HEK293 (cell line): Measurements from ENCODE around the gene COBL.

Source experiments
- CTCF ChIA-PET: fragments of 350-600 bp; formaldehyde crosslinking; extraction: SDS; loops from one replicate; lab custom pipeline; 2021; ENCODE audit warnings: antibody characterized with exemption; lab: Yijun Ruan, JAX
- POLR2A ChIA-PET: fragments of 300-600 bp; formaldehyde crosslinking; extraction: SDS; loops from one replicate; lab custom pipeline; 2020; ENCODE audit warnings: antibody characterized with exemption, inconsistent platforms; lab: Yijun Ruan, JAX
- H3K27ac ChIP-seq: fragments of 200-500 bp; sonication (Bioruptor generic); 2 replicates; pipeline ENCODE4 v1.5.1; 2014; ENCODE audit warnings: low read depth, low read length, control low read depth, inconsistent platforms; ENCODE audit errors: extremely low read depth
- H3K36me3 ChIP-seq, 2 experiments: fragments of 200-500 bp in 1 of 2; sonication (Bioruptor generic) in 1 of 2; 1 replicate in 1 of 2; 2 replicates in 1 of 2; pipeline ENCODE4 v1.5.1; 2014 to 2017; ENCODE audit warnings: inconsistent platforms in 2 of 2, low read length in 2 of 2; ENCODE audit not compliant: control insufficient read depth in 2 of 2, insufficient read depth in 1 of 2
- H3K4me1 ChIP-seq: fragments of 200-500 bp; sonication (Bioruptor generic); 2 replicates; pipeline ENCODE4 v1.5.1; 2014; ENCODE audit warnings: mild to moderate bottlenecking, low read length, inconsistent platforms; ENCODE audit not compliant: control insufficient read depth, insufficient read depth
- H3K4me3 ChIP-seq: 2 replicates; pipeline ENCODE4 v1.5.1; 2011; ENCODE audit warnings: low read depth, mild to moderate bottlenecking, control low read depth, low read length, moderate library complexity
- H3K9me3 ChIP-seq: fragments of 200-500 bp; sonication (Bioruptor generic); 2 replicates; pipeline ENCODE4 v1.5.1; 2014; ENCODE audit warnings: low read depth, low read length, inconsistent platforms; ENCODE audit not compliant: control insufficient read depth, insufficient read depth
- EGR2 ChIP-seq: fragments of 450-650 bp; formaldehyde crosslinking; IDR thresholded peaks from 2 replicates; pipeline ENCODE4 v1.5.1; 2016; ENCODE audit warnings: low read depth, missing biosample characterization, missing genetic modification characterization
- GLI2 ChIP-seq: fragments of 450-650 bp; formaldehyde crosslinking; IDR thresholded peaks from 2 replicates; pipeline ENCODE4; 2017; ENCODE audit warnings: missing biosample characterization, missing genetic modification characterization, low read depth, borderline replicate concordance
- HOXC10 ChIP-seq: sonication (generic); formaldehyde crosslinking; IDR thresholded peaks from 2 replicates; pipeline ENCODE4 v1.8.1; 2023; ENCODE audit warnings: mild to moderate bottlenecking, missing genetic modification reagents
- IKZF3 ChIP-seq: fragments of 450-650 bp; IDR thresholded peaks from 2 replicates; pipeline ENCODE4 v1.5.0; 2018; ENCODE audit warnings: missing biosample characterization, mild to moderate bottlenecking, missing genetic modification characterization, moderate library complexity
- KLF7 ChIP-seq: fragments of 450-650 bp; formaldehyde crosslinking; IDR thresholded peaks from 2 replicates; pipeline ENCODE4 v1.5.1; 2016; ENCODE audit warnings: missing biosample characterization, missing genetic modification characterization, borderline replicate concordance
- PRDM1 ChIP-seq: fragments of 450-650 bp; formaldehyde crosslinking; IDR thresholded peaks from 2 replicates; pipeline ENCODE4; 2016; ENCODE audit warnings: missing biosample characterization, missing genetic modification characterization
- ZFP37 ChIP-seq: fragments of 450-650 bp; formaldehyde crosslinking; IDR thresholded peaks from 2 replicates; pipeline ENCODE4 v1.5.1; 2016; ENCODE audit warnings: missing biosample characterization, missing genetic modification characterization
- ZNF112 ChIP-seq: fragments of 450-650 bp; formaldehyde crosslinking; IDR thresholded peaks from 2 replicates; pipeline ENCODE4 v1.5.0; 2017; ENCODE audit warnings: missing biosample characterization, missing genetic modification characterization
- ZNF114 ChIP-seq: fragments of 450-650 bp; formaldehyde crosslinking; IDR thresholded peaks from 2 replicates; pipeline ENCODE4 v1.5.0; 2017; ENCODE audit warnings: missing biosample characterization, missing genetic modification characterization
- ZNF140 ChIP-seq: fragments of 450-650 bp; formaldehyde crosslinking; IDR thresholded peaks from 2 replicates; pipeline ENCODE4 v1.5.1; 2016; ENCODE audit warnings: missing biosample characterization, missing genetic modification characterization
- ZNF16 ChIP-seq: fragments of 450-650 bp; formaldehyde crosslinking; IDR thresholded peaks from 2 replicates; pipeline ENCODE4 v1.5.1; 2016; ENCODE audit warnings: low read depth, missing biosample characterization, missing genetic modification characterization
- ZNF23 ChIP-seq: fragments of 450-650 bp; formaldehyde crosslinking; IDR thresholded peaks from 2 replicates; pipeline ENCODE4 v1.5.1; 2016; ENCODE audit warnings: missing biosample characterization, missing genetic modification characterization, borderline replicate concordance
- ZNF311 ChIP-seq: fragments of 450-650 bp; formaldehyde crosslinking; IDR thresholded peaks from 2 replicates; pipeline ENCODE4 v1.5.1; 2017; ENCODE audit warnings: missing biosample characterization, missing genetic modification characterization, borderline replicate concordance
- ZNF324 ChIP-seq: fragments of 450-650 bp; formaldehyde crosslinking; IDR thresholded peaks from 2 replicates; pipeline ENCODE4 v1.5.1; 2016; ENCODE audit warnings: missing biosample characterization, missing genetic modification characterization
- ZNF530 ChIP-seq: fragments of 450-650 bp; formaldehyde crosslinking; IDR thresholded peaks from 2 replicates; pipeline ENCODE4 v1.5.1; 2016; ENCODE audit warnings: low read depth, missing biosample characterization, missing genetic modification characterization
- ZNF571 ChIP-seq: fragments of 450-650 bp; formaldehyde crosslinking; IDR thresholded peaks from 2 replicates; pipeline ENCODE4 v1.5.0; 2017; ENCODE audit warnings: missing biosample characterization, missing genetic modification characterization
- ZNF707 ChIP-seq: fragments of 450-650 bp; formaldehyde crosslinking; IDR thresholded peaks from 2 replicates; pipeline ENCODE4 v1.5.1; 2016; ENCODE audit warnings: missing biosample characterization, missing genetic modification characterization
- ZNF785 ChIP-seq: fragments of 450-650 bp; formaldehyde crosslinking; IDR thresholded peaks from 2 replicates; pipeline ENCODE4 v1.5.1; 2016; ENCODE audit warnings: missing biosample characterization, missing genetic modification characterization
- ZSCAN23 ChIP-seq: fragments of 450-650 bp; formaldehyde crosslinking; IDR thresholded peaks from 2 replicates; pipeline ENCODE4 v1.5.1; 2016; ENCODE audit warnings: missing biosample characterization, missing genetic modification characterization
- TF ChIP-seq, protein P1 (sequence below): fragments of 450-650 bp; formaldehyde crosslinking; IDR thresholded peaks from 2 replicates; pipeline ENCODE4 v1.5.1; 2016; ENCODE audit warnings: missing biosample characterization, missing genetic modification characterization
- TF ChIP-seq, protein P2 (sequence below): fragments of 450-650 bp; formaldehyde crosslinking; IDR thresholded peaks from 2 replicates; pipeline ENCODE4 v1.5.1; 2016; ENCODE audit warnings: missing biosample characterization, missing genetic modification characterization
- TF ChIP-seq, protein P3 (sequence below): fragments of 450-650 bp; IDR thresholded peaks from 2 replicates; pipeline ENCODE4 v1.5.1; 2018; ENCODE audit warnings: missing biosample characterization, mild to moderate bottlenecking, missing genetic modification characterization
- TF ChIP-seq, protein P4 (sequence below): IDR thresholded peaks from 2 replicates; pipeline ENCODE4 v1.6.1; 2011; ENCODE audit warnings: mild to moderate bottlenecking, low read depth, low read length, borderline replicate concordance
- TF ChIP-seq, protein P5 (sequence below): fragments of 450-650 bp; formaldehyde crosslinking; IDR thresholded peaks from 2 replicates; pipeline ENCODE4 v1.5.1; 2016; ENCODE audit warnings: missing biosample characterization, missing genetic modification characterization
- TF ChIP-seq, protein P6 (sequence below): fragments of 450-650 bp; formaldehyde crosslinking; IDR thresholded peaks from 2 replicates; pipeline ENCODE4 v1.5.1; 2016; ENCODE audit warnings: missing biosample characterization, missing genetic modification characterization

The COBL gene

DNA sequence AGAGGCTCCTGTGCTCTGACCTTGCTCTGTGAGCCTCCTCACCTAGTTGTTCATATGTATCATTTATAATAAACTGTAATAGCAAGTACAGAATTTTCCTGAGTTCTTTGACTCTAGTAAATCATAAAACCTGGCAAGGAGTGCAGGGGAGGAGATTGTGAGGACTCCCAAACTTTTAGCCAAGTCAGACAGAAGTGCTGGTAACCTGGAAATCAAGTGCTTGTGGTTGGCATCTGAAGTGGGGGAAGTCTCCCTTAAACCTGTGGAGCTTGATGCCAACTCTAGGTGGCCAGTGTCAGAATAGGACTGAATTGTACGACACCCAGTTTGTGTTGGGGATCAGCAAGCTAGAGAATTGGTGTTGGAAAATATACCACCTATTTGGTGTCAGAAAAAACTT, 327.6 kb downstream of the COBL start:
- Histone ChIP-seq H3K27ac (no peak overlapping the region), H3K9me3 (no peaks in the 10 kb centered on the region), H3K36me3 (no peaks in the 10 kb centered on the region), H3K4me3 (no peak overlapping the region), H3K4me1 (no peaks in the 10 kb centered on the region)
- TF ChIP-seq, protein P1, sequence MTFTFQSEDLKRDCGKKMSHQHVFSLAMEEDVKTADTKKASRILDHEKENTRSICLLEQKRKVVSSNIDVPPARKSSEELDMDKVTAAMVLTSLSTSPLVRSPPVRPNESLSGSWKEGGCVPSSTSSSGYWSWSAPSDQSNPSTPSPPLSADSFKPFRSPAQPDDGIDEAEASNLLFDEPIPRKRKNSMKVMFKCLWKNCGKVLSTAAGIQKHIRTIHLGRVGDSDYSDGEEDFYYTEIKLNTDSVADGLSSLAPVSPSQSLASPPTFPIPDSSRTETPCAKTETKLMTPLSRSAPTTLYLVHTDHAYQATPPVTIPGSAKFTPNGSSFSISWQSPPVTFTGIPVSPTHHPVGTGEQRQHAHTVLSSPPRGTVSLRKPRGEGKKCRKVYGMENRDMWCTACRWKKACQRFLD (tag by site-specific recombination), result no peak
- TF ChIP-seq ZNF707 (tag by site-specific recombination) (no peak), ZNF140 (no peak), ZNF16 (tag by site-specific recombination) (no peak), EGR2 (tag by site-specific recombination) (no peak)
- TF ChIP-seq, protein P2, sequence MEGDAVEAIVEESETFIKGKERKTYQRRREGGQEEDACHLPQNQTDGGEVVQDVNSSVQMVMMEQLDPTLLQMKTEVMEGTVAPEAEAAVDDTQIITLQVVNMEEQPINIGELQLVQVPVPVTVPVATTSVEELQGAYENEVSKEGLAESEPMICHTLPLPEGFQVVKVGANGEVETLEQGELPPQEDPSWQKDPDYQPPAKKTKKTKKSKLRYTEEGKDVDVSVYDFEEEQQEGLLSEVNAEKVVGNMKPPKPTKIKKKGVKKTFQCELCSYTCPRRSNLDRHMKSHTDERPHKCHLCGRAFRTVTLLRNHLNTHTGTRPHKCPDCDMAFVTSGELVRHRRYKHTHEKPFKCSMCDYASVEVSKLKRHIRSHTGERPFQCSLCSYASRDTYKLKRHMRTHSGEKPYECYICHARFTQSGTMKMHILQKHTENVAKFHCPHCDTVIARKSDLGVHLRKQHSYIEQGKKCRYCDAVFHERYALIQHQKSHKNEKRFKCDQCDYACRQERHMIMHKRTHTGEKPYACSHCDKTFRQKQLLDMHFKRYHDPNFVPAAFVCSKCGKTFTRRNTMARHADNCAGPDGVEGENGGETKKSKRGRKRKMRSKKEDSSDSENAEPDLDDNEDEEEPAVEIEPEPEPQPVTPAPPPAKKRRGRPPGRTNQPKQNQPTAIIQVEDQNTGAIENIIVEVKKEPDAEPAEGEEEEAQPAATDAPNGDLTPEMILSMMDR (tag by site-specific recombination), result no peak
- POLR2A ChIA-PET, result no interaction called here
- CTCF ChIA-PET, result no interaction called here

DNA sequence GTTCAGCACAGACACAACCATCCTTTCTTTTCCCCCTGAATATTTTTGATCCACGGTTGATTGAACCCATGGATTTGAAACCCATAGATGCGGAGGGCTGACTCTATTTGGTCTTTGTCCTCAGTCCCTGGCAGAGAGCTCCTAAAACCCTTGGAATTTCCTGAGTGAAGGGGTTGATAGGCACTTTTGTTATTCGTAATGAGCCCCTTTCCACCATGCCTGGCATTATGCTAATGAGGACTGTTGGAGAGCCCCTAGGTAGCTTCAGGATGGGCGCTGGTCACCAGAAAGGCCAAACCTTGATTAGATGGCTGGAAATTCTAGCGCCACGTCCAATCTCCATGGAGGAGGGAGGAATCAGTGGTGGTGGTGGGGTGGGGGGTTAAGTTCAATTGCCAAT, 328.1 kb downstream of the COBL start:
- H3K27ac ChIP-seq, result no peak overlapping the region
- TF ChIP-seq ZNF23 (tag by site-specific recombination), result no peak
- no peak for TF ChIP-seq ZFP37 (tag by site-specific recombination)
- TF ChIP-seq ZNF112 (tag by site-specific recombination), result no peak
- TF ChIP-seq PRDM1 (tag by site-specific recombination), result no peak
- no peak for TF ChIP-seq HOXC10
- TF ChIP-seq, protein P3, sequence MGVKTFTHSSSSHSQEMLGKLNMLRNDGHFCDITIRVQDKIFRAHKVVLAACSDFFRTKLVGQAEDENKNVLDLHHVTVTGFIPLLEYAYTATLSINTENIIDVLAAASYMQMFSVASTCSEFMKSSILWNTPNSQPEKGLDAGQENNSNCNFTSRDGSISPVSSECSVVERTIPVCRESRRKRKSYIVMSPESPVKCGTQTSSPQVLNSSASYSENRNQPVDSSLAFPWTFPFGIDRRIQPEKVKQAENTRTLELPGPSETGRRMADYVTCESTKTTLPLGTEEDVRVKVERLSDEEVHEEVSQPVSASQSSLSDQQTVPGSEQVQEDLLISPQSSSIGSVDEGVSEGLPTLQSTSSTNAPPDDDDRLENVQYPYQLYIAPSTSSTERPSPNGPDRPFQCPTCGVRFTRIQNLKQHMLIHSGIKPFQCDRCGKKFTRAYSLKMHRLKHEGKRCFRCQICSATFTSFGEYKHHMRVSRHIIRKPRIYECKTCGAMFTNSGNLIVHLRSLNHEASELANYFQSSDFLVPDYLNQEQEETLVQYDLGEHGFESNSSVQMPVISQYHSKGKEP, result no peak
- ChIA-PET POLR2A (no interaction called here), CTCF (interaction anchor here (1.0 kb wide), 1 partner anchor 152 kb away, joined by 3 read pairs; no protein-coding TSS in a partner anchor)
- H3K9me3 ChIP-seq, result no peaks in the 10 kb centered on the region
- no peaks in the 10 kb centered on the region for H3K4me1 ChIP-seq
- no peak overlapping the region for H3K4me3 ChIP-seq
- no peaks in the 10 kb centered on the region for H3K36me3 ChIP-seq

DNA sequence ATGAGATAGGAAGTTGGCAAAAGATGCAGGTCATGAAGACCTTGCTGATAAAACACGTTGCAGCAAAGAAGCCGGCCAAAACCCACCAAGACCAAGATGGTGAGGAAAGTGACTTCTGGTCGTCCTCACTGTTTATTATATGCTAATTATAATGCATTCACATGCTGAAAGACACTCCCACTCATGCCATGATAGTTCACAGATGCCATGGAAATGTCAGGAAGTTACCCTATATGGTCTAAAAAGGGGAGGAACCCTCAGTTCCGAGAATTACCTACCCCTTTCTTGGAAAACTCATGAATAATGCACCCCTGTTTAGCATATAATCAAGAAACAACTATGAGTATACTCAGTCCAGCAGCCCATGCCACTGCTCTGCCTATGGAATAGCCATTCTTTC, 331.5 kb downstream of the COBL start:
- H3K4me1 ChIP-seq, result no peaks in the 10 kb centered on the region
- no peaks in the 10 kb centered on the region for H3K36me3 ChIP-seq
- H3K4me3 ChIP-seq, result no peak overlapping the region
- no peak overlapping the region for H3K27ac ChIP-seq
- ChIA-PET CTCF (no interaction called here), POLR2A (no interaction called here)
- H3K9me3 ChIP-seq, result no peaks in the 10 kb centered on the region
- TF ChIP-seq ZNF311 (tag by site-specific recombination) (no peak), ZNF785 (tag by site-specific recombination) (no peak), ZNF114 (tag by site-specific recombination) (no peak), GLI2 (tag by site-specific recombination) (no peak), ZNF324 (tag by site-specific recombination) (no peak), KLF7 (tag by site-specific recombination) (no peak), ZNF571 (tag by site-specific recombination) (no peak), ZSCAN23 (tag by site-specific recombination) (no peak), ZNF530 (tag by site-specific recombination) (no peak), IKZF3 (tag by site-specific recombination) (no peak)
- TF ChIP-seq, protein P4, sequence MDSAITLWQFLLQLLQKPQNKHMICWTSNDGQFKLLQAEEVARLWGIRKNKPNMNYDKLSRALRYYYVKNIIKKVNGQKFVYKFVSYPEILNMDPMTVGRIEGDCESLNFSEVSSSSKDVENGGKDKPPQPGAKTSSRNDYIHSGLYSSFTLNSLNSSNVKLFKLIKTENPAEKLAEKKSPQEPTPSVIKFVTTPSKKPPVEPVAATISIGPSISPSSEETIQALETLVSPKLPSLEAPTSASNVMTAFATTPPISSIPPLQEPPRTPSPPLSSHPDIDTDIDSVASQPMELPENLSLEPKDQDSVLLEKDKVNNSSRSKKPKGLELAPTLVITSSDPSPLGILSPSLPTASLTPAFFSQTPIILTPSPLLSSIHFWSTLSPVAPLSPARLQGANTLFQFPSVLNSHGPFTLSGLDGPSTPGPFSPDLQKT, result no peak
- TF ChIP-seq, protein P5, sequence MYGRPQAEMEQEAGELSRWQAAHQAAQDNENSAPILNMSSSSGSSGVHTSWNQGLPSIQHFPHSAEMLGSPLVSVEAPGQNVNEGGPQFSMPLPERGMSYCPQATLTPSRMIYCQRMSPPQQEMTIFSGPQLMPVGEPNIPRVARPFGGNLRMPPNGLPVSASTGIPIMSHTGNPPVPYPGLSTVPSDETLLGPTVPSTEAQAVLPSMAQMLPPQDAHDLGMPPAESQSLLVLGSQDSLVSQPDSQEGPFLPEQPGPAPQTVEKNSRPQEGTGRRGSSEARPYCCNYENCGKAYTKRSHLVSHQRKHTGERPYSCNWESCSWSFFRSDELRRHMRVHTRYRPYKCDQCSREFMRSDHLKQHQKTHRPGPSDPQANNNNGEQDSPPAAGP, result no peak
- TF ChIP-seq, protein P6, sequence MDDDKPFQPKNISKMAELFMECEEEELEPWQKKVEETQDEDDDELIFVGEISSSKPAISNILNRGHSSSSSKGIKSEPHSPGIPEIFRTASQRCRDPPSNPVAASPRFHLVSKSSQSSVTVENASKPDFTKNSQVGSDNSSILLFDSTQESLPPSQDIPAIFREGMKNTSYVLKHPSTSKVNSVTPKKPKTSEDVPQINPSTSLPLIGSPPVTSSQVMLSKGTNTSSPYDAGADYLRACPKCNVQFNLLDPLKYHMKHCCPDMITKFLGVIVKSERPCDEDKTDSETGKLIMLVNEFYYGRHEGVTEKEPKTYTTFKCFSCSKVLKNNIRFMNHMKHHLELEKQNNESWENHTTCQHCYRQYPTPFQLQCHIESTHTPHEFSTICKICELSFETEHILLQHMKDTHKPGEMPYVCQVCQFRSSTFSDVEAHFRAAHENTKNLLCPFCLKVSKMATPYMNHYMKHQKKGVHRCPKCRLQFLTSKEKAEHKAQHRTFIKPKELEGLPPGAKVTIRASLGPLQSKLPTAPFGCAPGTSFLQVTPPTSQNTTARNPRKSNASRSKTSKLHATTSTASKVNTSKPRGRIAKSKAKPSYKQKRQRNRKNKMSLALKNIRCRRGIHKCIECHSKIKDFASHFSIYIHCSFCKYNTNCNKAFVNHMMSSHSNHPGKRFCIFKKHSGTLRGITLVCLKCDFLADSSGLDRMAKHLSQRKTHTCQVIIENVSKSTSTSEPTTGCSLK, result no peak
